ENCODE measurements around the gene NCKAP5L. TPM values are rescaled to one million over a fixed set of nuclear protein-coding genes. Genes with fewer than 3 reads are reported as not detected.
A peak's percentile ranks its signal among the peaks of the same experiment; 100 is the strongest.

Gene NCKAP5L
- total RNA-seq, 2 experiments from 2014 or later, result 9.2 to 9.8 TPM

- CTCF ChIA-PET, result no interaction called here
- Histone ChIP-seq H3K4me3 (ENCODE audit: low read length) (no peak overlapping the region), H3K27me3 (ENCODE audit: control insufficient read depth in 1 of 2, insufficient read depth in 2 of 2, low read length in 2 of 2) (no peaks in the 10 kb centered on the region), H3K36me3 (ENCODE audit: insufficient read depth, low read length) (no peaks in the 10 kb centered on the region), H3K27ac (ENCODE audit: low read depth in 1 of 2, low read length in 2 of 2) (no peak overlapping the region), H3K4me1 (ENCODE audit: insufficient read depth, low read length) (no peaks in the 10 kb centered on the region), H3K9me3 (ENCODE audit: control insufficient read depth in 1 of 2, insufficient read depth in 1 of 2, low read length in 2 of 2) (no peaks in the 10 kb centered on the region)
- POLR2A ChIA-PET, result interaction anchor here (1.2 kb wide), 1 partner anchor 90 kb away, joined by 3 read pairs; no protein-coding TSS in a partner anchor
- H3K4me3 Mint-ChIP-seq, result no peak overlapping the region
- DNase-seq (no peak), ATAC-seq (ENCODE audit: poor library complexity) (no peak)
- no peaks in the 10 kb centered on the region for H3K36me3 Mint-ChIP-seq (ENCODE audit: low read depth)
- H3K9me3 Mint-ChIP-seq, result no peaks in the 10 kb centered on the region
- intact Hi-C loops (cut with DNase I, micrococcal nuclease), result no loop called here
- no peak overlapping the region for H3K27ac Mint-ChIP-seq
- H3K4me1 Mint-ChIP-seq (ENCODE audit: low read depth), result no peaks in the 10 kb centered on the region
- H3K27me3 Mint-ChIP-seq, result peaks cover 10% of the 10 kb centered on the region
- TF ChIP-seq, protein P1, sequence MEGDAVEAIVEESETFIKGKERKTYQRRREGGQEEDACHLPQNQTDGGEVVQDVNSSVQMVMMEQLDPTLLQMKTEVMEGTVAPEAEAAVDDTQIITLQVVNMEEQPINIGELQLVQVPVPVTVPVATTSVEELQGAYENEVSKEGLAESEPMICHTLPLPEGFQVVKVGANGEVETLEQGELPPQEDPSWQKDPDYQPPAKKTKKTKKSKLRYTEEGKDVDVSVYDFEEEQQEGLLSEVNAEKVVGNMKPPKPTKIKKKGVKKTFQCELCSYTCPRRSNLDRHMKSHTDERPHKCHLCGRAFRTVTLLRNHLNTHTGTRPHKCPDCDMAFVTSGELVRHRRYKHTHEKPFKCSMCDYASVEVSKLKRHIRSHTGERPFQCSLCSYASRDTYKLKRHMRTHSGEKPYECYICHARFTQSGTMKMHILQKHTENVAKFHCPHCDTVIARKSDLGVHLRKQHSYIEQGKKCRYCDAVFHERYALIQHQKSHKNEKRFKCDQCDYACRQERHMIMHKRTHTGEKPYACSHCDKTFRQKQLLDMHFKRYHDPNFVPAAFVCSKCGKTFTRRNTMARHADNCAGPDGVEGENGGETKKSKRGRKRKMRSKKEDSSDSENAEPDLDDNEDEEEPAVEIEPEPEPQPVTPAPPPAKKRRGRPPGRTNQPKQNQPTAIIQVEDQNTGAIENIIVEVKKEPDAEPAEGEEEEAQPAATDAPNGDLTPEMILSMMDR (IDR thresholded peaks at IDR 0.05), result no peak
Measured at GRCh38 chr12:49854976-49855375, 26.8 kb upstream of the NCKAP5L start.

DNA sequence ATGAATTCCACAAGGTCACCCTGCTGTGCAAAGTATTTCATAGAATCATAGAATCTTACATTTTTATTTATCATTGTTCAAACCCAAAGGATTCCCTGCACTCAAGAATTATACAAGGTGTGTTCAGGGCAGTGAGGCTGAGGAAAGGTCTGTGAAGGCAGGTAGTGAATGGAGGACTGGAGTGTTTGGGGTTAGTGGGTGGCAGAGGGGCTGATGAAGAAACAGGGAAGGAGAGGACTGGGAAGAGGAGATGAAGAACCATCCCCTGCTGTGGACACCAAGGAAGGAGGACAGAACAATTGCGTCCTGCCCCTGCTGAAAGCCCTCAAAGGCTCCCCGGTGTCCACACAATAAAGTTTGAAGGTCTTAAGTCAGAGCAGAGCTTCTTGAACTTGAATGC is 25.5 kb upstream of the NCKAP5L start:
- H3K27ac ChIP-seq (ENCODE audit: low read depth in 1 of 2, low read length in 2 of 2), result no peak overlapping the region
- ATAC-seq (ENCODE audit: poor library complexity), result no peak
- H3K9me3 Mint-ChIP-seq, result no peaks in the 10 kb centered on the region
- DNase-seq, result no peak
- no peaks in the 10 kb centered on the region for H3K36me3 ChIP-seq (ENCODE audit: insufficient read depth, low read length)
- H3K27ac Mint-ChIP-seq, result no peak overlapping the region
- H3K27me3 ChIP-seq (ENCODE audit: control insufficient read depth in 1 of 2, insufficient read depth in 2 of 2, low read length in 2 of 2), result no peaks in the 10 kb centered on the region
- no peak overlapping the region for H3K4me3 Mint-ChIP-seq
- H3K4me1 Mint-ChIP-seq (ENCODE audit: low read depth), result no peaks in the 10 kb centered on the region
- intact Hi-C loops (cut with DNase I, micrococcal nuclease), result no loop called here
- peaks cover 18% of the 10 kb centered on the region for H3K27me3 Mint-ChIP-seq
- CTCF ChIA-PET, result no interaction called here
- no peaks in the 10 kb centered on the region for H3K4me1 ChIP-seq (ENCODE audit: insufficient read depth, low read length)
- TF ChIP-seq, protein P1 (IDR thresholded peaks at IDR 0.05), result no peak
- no peaks in the 10 kb centered on the region for H3K9me3 ChIP-seq (ENCODE audit: control insufficient read depth in 1 of 2, insufficient read depth in 1 of 2, low read length in 2 of 2)
- H3K36me3 Mint-ChIP-seq (ENCODE audit: low read depth), result no peaks in the 10 kb centered on the region
- POLR2A ChIA-PET, result no interaction called here
- H3K4me3 ChIP-seq (ENCODE audit: low read length), result no peak overlapping the region

GRCh38 chr12:49847161-49847560 is 18.9 kb upstream of the NCKAP5L start:
- Histone ChIP-seq H3K4me1 (ENCODE audit: insufficient read depth, low read length) (peaks cover 26% of the 10 kb centered on the region), H3K27ac (ENCODE audit: low read depth in 1 of 2, low read length in 2 of 2) (no peak overlapping the region), H3K36me3 (ENCODE audit: insufficient read depth, low read length) (no peaks in the 10 kb centered on the region), H3K27me3 (ENCODE audit: control insufficient read depth in 1 of 2, insufficient read depth in 2 of 2, low read length in 2 of 2) (no peaks in the 10 kb centered on the region), H3K9me3 (ENCODE audit: control insufficient read depth in 1 of 2, insufficient read depth in 1 of 2, low read length in 2 of 2) (no peaks in the 10 kb centered on the region), H3K4me3 (ENCODE audit: low read length) (no peak overlapping the region)
- H3K27ac Mint-ChIP-seq, result no peak overlapping the region
- DNase-seq (peak in 1 of 14 experiments; percentile 13), ATAC-seq (ENCODE audit: poor library complexity) (no peak)
- H3K4me1 Mint-ChIP-seq (ENCODE audit: low read depth), result peaks cover 24% of the 10 kb centered on the region
- no peak overlapping the region for H3K4me3 Mint-ChIP-seq
- H3K27me3 Mint-ChIP-seq, result peaks cover 19% of the 10 kb centered on the region
- CTCF ChIA-PET, result interaction anchor here (1.3 to 1.5 kb wide), 2 partner anchors 98 to 106 kb away, joined by 3 to 4 read pairs; partner anchors contain the start of gene TMBIM6
- TF ChIP-seq, protein P1 (IDR thresholded peaks at IDR 0.05), result no peak
- peaks cover 8% of the 10 kb centered on the region for H3K36me3 Mint-ChIP-seq (ENCODE audit: low read depth)
- intact Hi-C loops (cut with DNase I, micrococcal nuclease), result loop anchor here in 1 of 2 experiments (10.0 kb wide), 1 partner anchor 178 kb away; the partner anchor contains the start of gene RACGAP1
- no peaks in the 10 kb centered on the region for H3K9me3 Mint-ChIP-seq
- POLR2A ChIA-PET, result interaction anchor here (1.4 to 1.6 kb wide), 2 partner anchors 19 to 106 kb away, joined by 4 to 6 read pairs; partner anchors contain the start of genes NCKAP5L and TMBIM6
